Stomach (tissue), 19 donors: ENCODE data around the gene KCTD20. TPM values are rescaled to one million over a fixed set of nuclear protein-coding genes. Genes with fewer than 3 reads are reported as not detected.

ENCODE experiments used
- DNase-seq, 2 donors: peaks; one replicate each; pipeline versions ENCODE4 v3.0.0 to v3.0.0-alpha.2; 2013 to 2019
- H3K27ac ChIP-seq, 5 donors: fragments of 200-600 bp in 4 of 5; sonication (generic) in 4 of 5; one replicate each; pipeline ENCODE4 v1.5.1; 2013 to 2019; ENCODE audit warnings: mild to moderate bottlenecking in 1 of 5, moderate library complexity in 1 of 5
- H3K27me3 ChIP-seq, 3 donors: fragments of 200-600 bp; sonication (generic); one replicate each; pipeline ENCODE4 v1.5.1; 2017 to 2019; ENCODE audit warnings: mixed run types in 1 of 3
- H3K36me3 ChIP-seq, 4 donors: fragments of 200-600 bp; sonication (generic); 1 replicate in 3 of 4; 2 replicates in 1 of 4; pipeline ENCODE4 v1.5.1; 2016 to 2019
- H3K4me1 ChIP-seq, 4 donors: fragments of 200-600 bp; sonication (generic); one replicate each; pipeline ENCODE4 v1.5.1; 2016 to 2019
- H3K4me3 ChIP-seq, 4 donors: fragments of 200-600 bp; sonication (generic) in 3 of 4; one replicate each; pipeline ENCODE4 v1.5.1; 2016 to 2019; ENCODE audit warnings: mild to moderate bottlenecking in 1 of 4
- H3K9me3 ChIP-seq, 4 donors: fragments of 200-600 bp; sonication (generic); one replicate each; pipeline ENCODE4 v1.5.1; 2016 to 2019
- CTCF ChIP-seq, 7 experiments: fragments of 450-650 bp in 4 of 7; fragments of 200-600 bp in 3 of 7; sonication (generic) in 3 of 7; IDR thresholded peaks; one replicate each; pipeline ENCODE4 v1.5.1; 2016 to 2019; ENCODE audit warnings: antibody characterized with exemption in 7 of 7, control low read depth in 2 of 7, mild to moderate bottlenecking in 1 of 7
- EP300 ChIP-seq: sonication (generic); formaldehyde crosslinking; IDR thresholded peaks from one replicate; pipeline ENCODE4 v1.6.1; 2017; ENCODE audit warnings: antibody characterized with exemption
- POLR2A ChIP-seq, 4 donors: fragments of 450-650 bp; IDR thresholded peaks; one replicate each; pipeline ENCODE4 v1.6.1; 2016; ENCODE audit warnings: antibody characterized with exemption in 4 of 4, control low read depth in 2 of 4, mild to moderate bottlenecking in 1 of 4, moderate library complexity in 1 of 4
- POLR2AphosphoS5 ChIP-seq, 3 donors: sonication (generic); formaldehyde crosslinking; IDR thresholded peaks; one replicate each; pipeline ENCODE4 v1.6.1; 2016; ENCODE audit warnings: antibody characterized with exemption in 3 of 3
- WGBS, 5 donors: extraction: QIAGEN DNeasy Blood & Tissue Kit in 3 of 5; methylation state at CpG; one replicate each; pipeline versions ENCODE4 v1.1.5 to v1.1.7; 2013 to 2018; 5-methylcytosine and 5-hydroxymethylcytosine counted together
- intact Hi-C: fragments of 100-400 bp; cut with DNase I; formaldehyde crosslinking; loops from one replicate; pipeline ENCODE4 v1.15.1; 2023; ENCODE audit warnings: low total_unique reads
- long read RNA-seq, 10 donors: transcript quantifications; one replicate each; lab custom pipeline, GENCODE V29; 2026
- polyA plus RNA-seq, 3 donors: library from polyadenylated mRNA; stranded (reverse); fragments of 200-250 nt; gene quantifications; one replicate each; pipeline ENCODE4 v1.2.3, GENCODE V29; 2013
- total RNA-seq, 5 donors: library from RNA; depleted of rRNA; stranded (reverse); fragments of >200 nt; gene quantifications; one replicate each; pipeline versions ENCODE4 v1.1.0 to v1.2.3, GENCODE V29; 2014 to 2016
- donor health status: healthy with polysubstance abuse.
- donor health status: Bipolar disorder and iron deficiency.
- donor health status: healthy.

KCTD20 gene
- total RNA-seq (10 to 100 TPM; 18.4 to 72.7 (median 20.3) TPM), polyA plus RNA-seq (10 to 100 TPM; 10.3 to 20.4 (median 16.3) TPM)
- long read RNA-seq, donor 1, full-length matches to known transcripts: 5 of 5 reads
- long read RNA-seq, donor 1, partial matches to known transcripts: 0 of 5 reads
- long read RNA-seq, donor 1, other reads (novel, unspliced or antisense): 0 of 5 reads
- long read RNA-seq, donor 2, full-length matches to known transcripts: 8 of 8 reads
- long read RNA-seq, donor 2, partial matches to known transcripts: 0 of 8 reads
- long read RNA-seq, donor 2, other reads (novel, unspliced or antisense): 0 of 8 reads
- long read RNA-seq, donor 3, full-length matches to known transcripts: 4 of 4 reads
- long read RNA-seq, donor 3, partial matches to known transcripts: 0 of 4 reads
- long read RNA-seq, donor 3, other reads (novel, unspliced or antisense): 0 of 4 reads
- long read RNA-seq, donor 4: 0 reads
- long read RNA-seq, donor 5, full-length matches to known transcripts: 7 of 7 reads
- long read RNA-seq, donor 5, partial matches to known transcripts: 0 of 7 reads
- long read RNA-seq, donor 5, other reads (novel, unspliced or antisense): 0 of 7 reads
- long read RNA-seq, donor 6, full-length matches to known transcripts: 9 of 15 reads
- long read RNA-seq, donor 6, partial matches to known transcripts: 6 of 15 reads
- long read RNA-seq, donor 6, other reads (novel, unspliced or antisense): 0 of 15 reads
- long read RNA-seq, donor 7, full-length matches to known transcripts: 14 of 14 reads
- long read RNA-seq, donor 7, partial matches to known transcripts: 0 of 14 reads
- long read RNA-seq, donor 7, other reads (novel, unspliced or antisense): 0 of 14 reads
- long read RNA-seq, donor 8, full-length matches to known transcripts: 3 of 8 reads
- long read RNA-seq, donor 8, partial matches to known transcripts: 5 of 8 reads
- long read RNA-seq, donor 8, other reads (novel, unspliced or antisense): 0 of 8 reads
- long read RNA-seq, donor 9, full-length matches to known transcripts: 2 of 21 reads
- long read RNA-seq, donor 9, partial matches to known transcripts: 19 of 21 reads
- long read RNA-seq, donor 9, other reads (novel, unspliced or antisense): 0 of 21 reads
- long read RNA-seq, donor 10, full-length matches to known transcripts: 2 of 2 reads
- long read RNA-seq, donor 10, partial matches to known transcripts: 0 of 2 reads
- long read RNA-seq, donor 10, other reads (novel, unspliced or antisense): 0 of 2 reads

- intact Hi-C loops: no loop called here
- Histone ChIP-seq H3K9me3 (no peaks in the 10 kb centered on the region), H3K27ac (peak within 1 kb of the TSS; percentile 95 to 99 (median 98)), H3K4me1 (peaks cover 25 to 59% (median 42%) of the 10 kb centered on the region in 4 donors), H3K36me3 (no peaks in the 10 kb centered on the region), H3K27me3 (no peaks in the 10 kb centered on the region), H3K4me3 (peak within 1 kb of the TSS; percentile 77 to 94 (median 86))
- peak; percentile 90 to 97 for DNase-seq
- 0 to 1% (median 0%) methylated on average over 42 to 91 of the region's 91 CpGs for WGBS, 5 donors
- TF ChIP-seq CTCF (IDR thresholded peaks at IDR 0.05): no peak
- TF ChIP-seq EP300: no peak
- TF ChIP-seq POLR2AphosphoS5 (IDR thresholded peaks at IDR 0.05): peak; percentile 85 to 93 (median 90)
- TF ChIP-seq POLR2A (IDR thresholded peaks at IDR 0.05): peak in 1 of 4 donors; percentile 6
These were observed at the start of gene KCTD20, which contains the start of gene PXT1 for GRCh38 chr6:36442671-36443470. Gene KCTD20 (plus strand): TSS chr6:36443000. CDS start chr6:36470098, 27,098 bp downstream. Gene PXT1 (minus strand): TSS chr6:36442854. CDS start chr6:36426082, 16,772 bp downstream.

GRCh38 chr6:36399970-36400369, 42.8 kb upstream of the KCTD20 start:
- H3K9me3 ChIP-seq: no peaks in the 10 kb centered on the region
- WGBS, 5 donors: 67 to 88% (median 85%) methylated on average over 1 of the region's 1 CpG
- intact Hi-C loops: no loop called here

GRCh38 chr6:36402481-36402880, 40.3 kb upstream of the KCTD20 start:
- Histone ChIP-seq H3K4me1 (no peaks in the 10 kb centered on the region), H3K27me3 (peaks cover 0 to 4% (median 0%) of the 10 kb centered on the region in 3 donors), H3K4me3 (no peak overlapping the region), H3K9me3 (no peaks in the 10 kb centered on the region), H3K36me3 (no peaks in the 10 kb centered on the region), H3K27ac (no peak overlapping the region)
- no peak for DNase-seq
- 62 to 77% (median 71%) methylated on average over 3 of the region's 3 CpGs for WGBS, 5 donors
- intact Hi-C loops: no loop called here
- no peak for TF ChIP-seq EP300
- TF ChIP-seq CTCF (IDR thresholded peaks at IDR 0.05): no peak
- TF ChIP-seq POLR2AphosphoS5 (IDR thresholded peaks at IDR 0.05): no peak
- no peak for TF ChIP-seq POLR2A (IDR thresholded peaks at IDR 0.05)

More at GRCh38 chr6:36399970-36400369, 42.8 kb upstream of the KCTD20 start:
- DNase-seq: no peak
- H3K36me3 ChIP-seq: no peaks in the 10 kb centered on the region
- H3K4me3 ChIP-seq: no peak overlapping the region
- no peaks in the 10 kb centered on the region for H3K4me1 ChIP-seq
- H3K27ac ChIP-seq: no peak overlapping the region
- H3K27me3 ChIP-seq: peaks cover 0 to 4% (median 0%) of the 10 kb centered on the region in 3 donors
- TF ChIP-seq EP300 (no peak), POLR2A (IDR thresholded peaks at IDR 0.05) (no peak), CTCF (IDR thresholded peaks at IDR 0.05) (no peak), POLR2AphosphoS5 (IDR thresholded peaks at IDR 0.05) (no peak)
